ENCODE data around the gene FMNL1. TPM values are rescaled to one million over a fixed set of nuclear protein-coding genes. Genes with fewer than 3 reads are reported as not detected.

The FMNL1 gene
- total RNA-seq, 1 experiment from 2014 or later, result 20.0 TPM

DNA sequence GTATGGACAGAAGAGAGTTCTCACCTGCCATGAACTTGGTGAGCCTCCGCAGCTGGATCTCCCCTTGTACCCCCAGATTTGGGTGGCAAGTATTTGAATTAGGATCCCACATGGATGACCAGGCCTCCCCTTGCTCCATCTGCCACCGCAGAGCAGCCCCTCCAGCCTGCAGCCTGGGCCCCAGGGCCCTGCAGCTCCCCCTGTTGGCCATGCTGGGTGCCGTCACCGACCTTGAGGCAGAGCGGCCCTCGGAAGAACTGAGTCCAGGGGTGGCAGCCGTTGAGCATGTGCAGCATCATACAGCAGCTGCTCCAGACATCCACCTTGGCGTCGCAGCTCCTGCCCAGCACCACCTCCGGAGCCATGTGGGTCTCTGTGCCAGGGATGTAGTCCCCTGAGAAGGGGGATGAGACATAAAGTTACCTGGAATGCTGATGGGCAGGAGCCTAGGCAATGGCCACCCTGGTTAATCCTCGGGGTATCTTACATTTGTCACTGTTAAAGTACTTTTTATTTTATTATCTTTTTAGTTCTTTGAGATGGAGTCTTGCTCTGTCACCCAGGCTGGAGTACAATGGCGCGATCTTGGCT is 49.2 kb downstream of the FMNL1 start:
- Histone ChIP-seq H3K4me3 (ENCODE audit: low read depth in 2 of 2, low read length in 2 of 2) (no peak overlapping the region), H3K9me3 (ENCODE audit: control insufficient read depth, insufficient read depth, low read depth, low read length) (no peaks in the 10 kb centered on the region), H3K4me1 (ENCODE audit: control insufficient read depth, insufficient read depth, low read length) (peaks cover 39% of the 10 kb centered on the region), H3K27ac (ENCODE audit: low read length) (no peak overlapping the region), H3K27me3 (ENCODE audit: control insufficient read depth, insufficient read depth, low read length) (no peaks in the 10 kb centered on the region), H3K36me3 (ENCODE audit: control insufficient read depth, insufficient read depth, low read length) (peaks cover 10% of the 10 kb centered on the region)
- in situ Hi-C loops (cut with HindIII; ENCODE audit: low pct_unique_long_range_greater_than_20kb, low sequenced_read_pairs) (no loop called here), intact Hi-C loops (cut with micrococcal nuclease; ENCODE audit: unreplicated experiment) (no loop called here)
- ChIA-PET POLR2A (no interaction called here), CTCF (interaction anchor here (1.0 kb wide), 1 partner anchor 28 kb away, joined by 3 read pairs; no protein-coding TSS in a partner anchor)
- no peak for TF ChIP-seq TCF7L2 (IDR thresholded peaks at IDR 0.05; ENCODE audit: low read depth, low read length)
- TF ChIP-seq, protein P1, sequence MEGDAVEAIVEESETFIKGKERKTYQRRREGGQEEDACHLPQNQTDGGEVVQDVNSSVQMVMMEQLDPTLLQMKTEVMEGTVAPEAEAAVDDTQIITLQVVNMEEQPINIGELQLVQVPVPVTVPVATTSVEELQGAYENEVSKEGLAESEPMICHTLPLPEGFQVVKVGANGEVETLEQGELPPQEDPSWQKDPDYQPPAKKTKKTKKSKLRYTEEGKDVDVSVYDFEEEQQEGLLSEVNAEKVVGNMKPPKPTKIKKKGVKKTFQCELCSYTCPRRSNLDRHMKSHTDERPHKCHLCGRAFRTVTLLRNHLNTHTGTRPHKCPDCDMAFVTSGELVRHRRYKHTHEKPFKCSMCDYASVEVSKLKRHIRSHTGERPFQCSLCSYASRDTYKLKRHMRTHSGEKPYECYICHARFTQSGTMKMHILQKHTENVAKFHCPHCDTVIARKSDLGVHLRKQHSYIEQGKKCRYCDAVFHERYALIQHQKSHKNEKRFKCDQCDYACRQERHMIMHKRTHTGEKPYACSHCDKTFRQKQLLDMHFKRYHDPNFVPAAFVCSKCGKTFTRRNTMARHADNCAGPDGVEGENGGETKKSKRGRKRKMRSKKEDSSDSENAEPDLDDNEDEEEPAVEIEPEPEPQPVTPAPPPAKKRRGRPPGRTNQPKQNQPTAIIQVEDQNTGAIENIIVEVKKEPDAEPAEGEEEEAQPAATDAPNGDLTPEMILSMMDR (IDR thresholded peaks at IDR 0.05), result peak; percentile 84
- 0 out of 2 replicates have a peak, but pooled peaks have one; percentile 19 for ATAC-seq
- BruUV-seq (replicated peaks), result no TSS peak
- no peak for DNase-seq (ENCODE audit: low read depth, low spot score)

- intact Hi-C loops (cut with micrococcal nuclease; ENCODE audit: unreplicated experiment), result no loop called here
- POLR2A ChIA-PET, result no interaction called here
- TF ChIP-seq, protein P2, sequence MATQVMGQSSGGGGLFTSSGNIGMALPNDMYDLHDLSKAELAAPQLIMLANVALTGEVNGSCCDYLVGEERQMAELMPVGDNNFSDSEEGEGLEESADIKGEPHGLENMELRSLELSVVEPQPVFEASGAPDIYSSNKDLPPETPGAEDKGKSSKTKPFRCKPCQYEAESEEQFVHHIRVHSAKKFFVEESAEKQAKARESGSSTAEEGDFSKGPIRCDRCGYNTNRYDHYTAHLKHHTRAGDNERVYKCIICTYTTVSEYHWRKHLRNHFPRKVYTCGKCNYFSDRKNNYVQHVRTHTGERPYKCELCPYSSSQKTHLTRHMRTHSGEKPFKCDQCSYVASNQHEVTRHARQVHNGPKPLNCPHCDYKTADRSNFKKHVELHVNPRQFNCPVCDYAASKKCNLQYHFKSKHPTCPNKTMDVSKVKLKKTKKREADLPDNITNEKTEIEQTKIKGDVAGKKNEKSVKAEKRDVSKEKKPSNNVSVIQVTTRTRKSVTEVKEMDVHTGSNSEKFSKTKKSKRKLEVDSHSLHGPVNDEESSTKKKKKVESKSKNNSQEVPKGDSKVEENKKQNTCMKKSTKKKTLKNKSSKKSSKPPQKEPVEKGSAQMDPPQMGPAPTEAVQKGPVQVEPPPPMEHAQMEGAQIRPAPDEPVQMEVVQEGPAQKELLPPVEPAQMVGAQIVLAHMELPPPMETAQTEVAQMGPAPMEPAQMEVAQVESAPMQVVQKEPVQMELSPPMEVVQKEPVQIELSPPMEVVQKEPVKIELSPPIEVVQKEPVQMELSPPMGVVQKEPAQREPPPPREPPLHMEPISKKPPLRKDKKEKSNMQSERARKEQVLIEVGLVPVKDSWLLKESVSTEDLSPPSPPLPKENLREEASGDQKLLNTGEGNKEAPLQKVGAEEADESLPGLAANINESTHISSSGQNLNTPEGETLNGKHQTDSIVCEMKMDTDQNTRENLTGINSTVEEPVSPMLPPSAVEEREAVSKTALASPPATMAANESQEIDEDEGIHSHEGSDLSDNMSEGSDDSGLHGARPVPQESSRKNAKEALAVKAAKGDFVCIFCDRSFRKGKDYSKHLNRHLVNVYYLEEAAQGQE (IDR thresholded peaks at IDR 0.05; ENCODE audit: insufficient read depth in 1 of 2, low read depth in 2 of 2, low read length in 1 of 2), result no peak
- TF ChIP-seq TCF7L2 (IDR thresholded peaks at IDR 0.05; ENCODE audit: low read depth, low read length) (no peak), POLR2AphosphoS5 (IDR thresholded peaks at IDR 0.05; ENCODE audit: low read depth, low read length) (no peak), SIN3A (IDR thresholded peaks at IDR 0.05; ENCODE audit: borderline replicate concordance, insufficient read depth, low read depth, low read length) (no peak)
- TF ChIP-seq, protein P1 (IDR thresholded peaks at IDR 0.05), result no peak
- no TSS peak for BruUV-seq (replicated peaks)
- in situ Hi-C loops (cut with HindIII; ENCODE audit: low pct_unique_long_range_greater_than_20kb, low sequenced_read_pairs), result no loop called here
- H3K4me3 ChIP-seq (ENCODE audit: low read depth in 2 of 2, low read length in 2 of 2), result no peak overlapping the region
- CTCF ChIA-PET, result interaction anchor here (1.0 kb wide), 1 partner anchor 29 kb away, joined by 3 read pairs; no protein-coding TSS in a partner anchor
- no peak for DNase-seq (ENCODE audit: low read depth, low spot score)
- H3K36me3 ChIP-seq (ENCODE audit: control insufficient read depth, insufficient read depth, low read length), result peaks cover 10% of the 10 kb centered on the region
- no peaks in the 10 kb centered on the region for H3K27me3 ChIP-seq (ENCODE audit: control insufficient read depth, insufficient read depth, low read length)
- no peaks in the 10 kb centered on the region for H3K9me3 ChIP-seq (ENCODE audit: control insufficient read depth, insufficient read depth, low read depth, low read length)
- H3K4me1 ChIP-seq (ENCODE audit: control insufficient read depth, insufficient read depth, low read length), result peaks cover 37% of the 10 kb centered on the region
- no peak overlapping the region for H3K27ac ChIP-seq (ENCODE audit: low read length)
- no peak for ATAC-seq
These were observed 49.9 kb downstream of the FMNL1 start for GRCh38 chr17:45271603-45272002.
